Esophagus squamous epithelium (tissue), 5 donors: ENCODE results near the gene RNF169. TPM values are rescaled to one million over a fixed set of nuclear protein-coding genes. Genes with fewer than 3 reads are reported as not detected.

Experiments used
- DNase-seq: peaks from one replicate; lab custom pipeline; 2025; lab: John Stamatoyannopoulos, UW
- H3K27ac ChIP-seq, 4 donors: fragments of 200-600 bp; sonication (generic); one replicate each; pipeline ENCODE4 v1.5.1; 2016 to 2019; ENCODE audit warnings: mild to moderate bottlenecking in 1 of 4
- H3K27me3 ChIP-seq, 4 donors: fragments of 200-600 bp; sonication (generic); 1 replicate in 3 of 4; 2 replicates in 1 of 4; pipeline versions ENCODE4 v1.5.1 to v1.6.0; 2017 to 2021; ENCODE audit warnings: antibody characterized with exemption in 1 of 4
- H3K36me3 ChIP-seq, 3 donors: fragments of 200-600 bp; sonication (generic); one replicate each; pipeline ENCODE4 v1.5.1; 2016 to 2019
- H3K4me1 ChIP-seq, 3 donors: fragments of 200-600 bp; sonication (generic); one replicate each; pipeline ENCODE4 v1.5.1; 2017 to 2019
- H3K4me3 ChIP-seq, 4 donors: fragments of 200-600 bp; sonication (generic); 1 replicate in 3 of 4; 2 replicates in 1 of 4; pipeline ENCODE4 v1.5.1; 2016 to 2019; ENCODE audit warnings: mild to moderate bottlenecking in 2 of 4, moderate library complexity in 1 of 4
- H3K9me3 ChIP-seq, 3 donors: fragments of 200-600 bp; sonication (generic); one replicate each; pipeline ENCODE4 v1.5.1; 2016 to 2019
- CTCF ChIP-seq, 6 experiments: fragments of 450-650 bp in 4 of 6; fragments of 200-600 bp in 2 of 6; sonication (generic) in 2 of 6; IDR thresholded peaks; one replicate each; pipeline ENCODE4 v1.5.1; 2016 to 2019; ENCODE audit warnings: antibody characterized with exemption in 6 of 6, mild to moderate bottlenecking in 4 of 6, moderate library complexity in 4 of 6
- POLR2A ChIP-seq, 4 donors: fragments of 450-650 bp; IDR thresholded peaks; one replicate each; pipeline ENCODE4 v1.6.1; 2017; ENCODE audit warnings: antibody characterized with exemption in 4 of 4, mild to moderate bottlenecking in 4 of 4, moderate library complexity in 3 of 4
- WGBS, 2 donors: methylation state at CpG; one replicate each; pipeline ENCODE4 v1.1.5; 2018; 5-methylcytosine and 5-hydroxymethylcytosine counted together
- intact Hi-C: fragments of 100-400 bp; cut with DNase I; formaldehyde crosslinking; loops from one replicate; pipeline ENCODE4 v1.15.0; 2022
- total RNA-seq, 4 donors: library from RNA; depleted of rRNA; stranded (reverse); fragments of >200 nt; gene quantifications; one replicate each; pipeline ENCODE4 v1.1.0, GENCODE V29; 2016
- donor health status: DM: yes; HTN: yes; CAD: no.

Gene RNF169
- total RNA-seq, 4 donors from 2014 or later, result 18.0 to 23.3 (median 19.2) TPM

- Histone ChIP-seq H3K4me3 (no peak overlapping the region), H3K9me3 (no peaks in the 10 kb centered on the region), H3K27me3 (peaks cover 0 to 30% (median 5%) of the 10 kb centered on the region in 4 donors), H3K36me3 (no peaks in the 10 kb centered on the region), H3K27ac (peak overlapping the region in 2 of 4 donors; percentile 23 to 51), H3K4me1 (peaks cover 0 to 42% (median 13%) of the 10 kb centered on the region in 3 donors)
- 5 to 9% methylated on average over 10 of the region's 13 CpGs for WGBS, 2 donors
- TF ChIP-seq CTCF (IDR thresholded peaks at IDR 0.05) (peak; percentile 67 to 91 (median 86)), POLR2A (IDR thresholded peaks at IDR 0.05) (no peak)
- intact Hi-C loops, result loop anchor here (10.0 kb wide), 1 partner anchor 112 kb away; no protein-coding TSS in a partner anchor
- DNase-seq, result no peak
Observed at GRCh38 chr11:74726547-74727182, 22.0 kb upstream of the RNF169 start.

GRCh38 chr11:74729397-74729796, 19.3 kb upstream of the RNF169 start:
- Histone ChIP-seq H3K27me3 (peaks cover 0 to 57% (median 8%) of the 10 kb centered on the region in 4 donors), H3K4me3 (no peak overlapping the region), H3K4me1 (peaks cover 0 to 35% (median 13%) of the 10 kb centered on the region in 3 donors), H3K27ac (no peak overlapping the region), H3K9me3 (no peaks in the 10 kb centered on the region), H3K36me3 (no peaks in the 10 kb centered on the region)
- DNase-seq, result no peak
- 76 to 83% methylated on average over 4 of the region's 4 CpGs for WGBS, 2 donors
- intact Hi-C loops, result loop anchor here (10.0 kb wide), 1 partner anchor 115 kb away; no protein-coding TSS in a partner anchor
- TF ChIP-seq POLR2A (IDR thresholded peaks at IDR 0.05), result no peak
- TF ChIP-seq CTCF (IDR thresholded peaks at IDR 0.05), result no peak

- peaks cover 0 to 27% (median 12%) of the 10 kb centered on the region in 3 donors for H3K4me1 ChIP-seq
- no peaks in the 10 kb centered on the region for H3K9me3 ChIP-seq
- H3K4me3 ChIP-seq, result peak overlapping the region in 3 of 4 donors; percentile 24 to 63 (median 40)
- H3K27ac ChIP-seq, result peak overlapping the region in 1 of 4 donors; percentile 28
- no peaks in the 10 kb centered on the region for H3K36me3 ChIP-seq
- TF ChIP-seq POLR2A (IDR thresholded peaks at IDR 0.05) (no peak), CTCF (IDR thresholded peaks at IDR 0.05) (no peak)
- 2 to 5% methylated on average over 24 of the region's 40 CpGs for WGBS, 2 donors
- no peak for DNase-seq
- intact Hi-C loops, result no loop called here
- H3K27me3 ChIP-seq, result peaks cover 0 to 66% (median 8%) of the 10 kb centered on the region in 4 donors
Observed at GRCh38 chr11:74730571-74731260, 17.9 kb upstream of the RNF169 start.

GRCh38 chr11:74731301-74732094, 17.2 kb upstream of the RNF169 start, which contains the start of gene CHRDL2:
CHRDL2 (minus strand) TSS chr11:74731426; CDS start chr11:74730888, 538 bp downstream.
- DNase-seq, result no peak
- TF ChIP-seq POLR2A (IDR thresholded peaks at IDR 0.05), result no peak
- TF ChIP-seq CTCF (IDR thresholded peaks at IDR 0.05), result no peak
- no peaks in the 10 kb centered on the region for H3K36me3 ChIP-seq
- H3K27ac ChIP-seq, result peak within 1 kb of the TSS in 1 of 4 donors; percentile 28
- no peaks in the 10 kb centered on the region for H3K9me3 ChIP-seq
- H3K4me3 ChIP-seq, result peak within 1 kb of the TSS in 3 of 4 donors; percentile 24 to 63 (median 40)
- intact Hi-C loops, result no loop called here
- H3K4me1 ChIP-seq, result peaks cover 0 to 20% (median 4%) of the 10 kb centered on the region in 3 donors
- H3K27me3 ChIP-seq, result peaks cover 0 to 66% (median 8%) of the 10 kb centered on the region in 4 donors
- 44 to 60% methylated on average over 17 to 20 of the region's 69 CpGs for WGBS, 2 donors
